Vagina (tissue), 2 donors: ENCODE measurements around the gene RCN2.

Experiments used
- CTCF ChIP-seq, 3 experiments: fragments of 450-650 bp in 2 of 3; fragments of 200-600 bp in 1 of 3; sonication (generic) in 1 of 3; IDR thresholded peaks; one replicate each; pipeline ENCODE4 v1.5.1; 2017 to 2019; ENCODE audit warnings: antibody characterized with exemption in 3 of 3, mild to moderate bottlenecking in 2 of 3, moderate library complexity in 2 of 3
- POLR2A ChIP-seq, 2 donors: fragments of 450-650 bp; IDR thresholded peaks; one replicate each; pipeline ENCODE4 v1.6.1; 2017; ENCODE audit warnings: antibody characterized with exemption in 2 of 2, mild to moderate bottlenecking in 2 of 2, moderate library complexity in 2 of 2
- POLR2AphosphoS5 ChIP-seq, 2 donors: sonication (generic); formaldehyde crosslinking; IDR thresholded peaks; one replicate each; pipeline ENCODE4 v1.9.0; 2017; ENCODE audit warnings: antibody characterized with exemption in 2 of 2, mild to moderate bottlenecking in 2 of 2, low read depth in 1 of 2; ENCODE audit not compliant: insufficient read depth in 1 of 2

- TF ChIP-seq CTCF (IDR thresholded peaks at IDR 0.05) (no peak), POLR2AphosphoS5 (IDR thresholded peaks at IDR 0.05; ENCODE audit: insufficient read depth in 1 of 2, low read depth in 1 of 2) (no peak), POLR2A (IDR thresholded peaks at IDR 0.05) (no peak)
Measured at GRCh38 chr15:76987896-76988860, 56.6 kb downstream of the RCN2 start.
